WI38 (cell line): ENCODE data around the gene ABCA2.

Source experiments
- H3K4me3 ChIP-seq: 2 replicates; pipeline ENCODE4 v1.5.1; 2011; ENCODE audit warnings: low read depth, mild to moderate bottlenecking, control low read depth, low read length
- TF ChIP-seq, protein P1 (sequence below): IDR thresholded peaks from 2 replicates; pipeline ENCODE4 v1.5.1; 2012; ENCODE audit warnings: low read depth, mild to moderate bottlenecking, control low read depth, low read length

Gene ABCA2

GRCh38 chr9:136972743-136973142, 55.3 kb downstream of the ABCA2 start:
- H3K4me3 ChIP-seq: no peak overlapping the region
- TF ChIP-seq, protein P1, sequence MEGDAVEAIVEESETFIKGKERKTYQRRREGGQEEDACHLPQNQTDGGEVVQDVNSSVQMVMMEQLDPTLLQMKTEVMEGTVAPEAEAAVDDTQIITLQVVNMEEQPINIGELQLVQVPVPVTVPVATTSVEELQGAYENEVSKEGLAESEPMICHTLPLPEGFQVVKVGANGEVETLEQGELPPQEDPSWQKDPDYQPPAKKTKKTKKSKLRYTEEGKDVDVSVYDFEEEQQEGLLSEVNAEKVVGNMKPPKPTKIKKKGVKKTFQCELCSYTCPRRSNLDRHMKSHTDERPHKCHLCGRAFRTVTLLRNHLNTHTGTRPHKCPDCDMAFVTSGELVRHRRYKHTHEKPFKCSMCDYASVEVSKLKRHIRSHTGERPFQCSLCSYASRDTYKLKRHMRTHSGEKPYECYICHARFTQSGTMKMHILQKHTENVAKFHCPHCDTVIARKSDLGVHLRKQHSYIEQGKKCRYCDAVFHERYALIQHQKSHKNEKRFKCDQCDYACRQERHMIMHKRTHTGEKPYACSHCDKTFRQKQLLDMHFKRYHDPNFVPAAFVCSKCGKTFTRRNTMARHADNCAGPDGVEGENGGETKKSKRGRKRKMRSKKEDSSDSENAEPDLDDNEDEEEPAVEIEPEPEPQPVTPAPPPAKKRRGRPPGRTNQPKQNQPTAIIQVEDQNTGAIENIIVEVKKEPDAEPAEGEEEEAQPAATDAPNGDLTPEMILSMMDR: no peak

GRCh38 chr9:136972335-136972734, 55.7 kb downstream of the ABCA2 start:
- TF ChIP-seq, protein P1: no peak
- no peak overlapping the region for H3K4me3 ChIP-seq

- H3K4me3 ChIP-seq: no peak overlapping the region
- TF ChIP-seq, protein P1: no peak
These were observed 56.3 kb downstream of the ABCA2 start for GRCh38 chr9:136971746-136972145.

DNA sequence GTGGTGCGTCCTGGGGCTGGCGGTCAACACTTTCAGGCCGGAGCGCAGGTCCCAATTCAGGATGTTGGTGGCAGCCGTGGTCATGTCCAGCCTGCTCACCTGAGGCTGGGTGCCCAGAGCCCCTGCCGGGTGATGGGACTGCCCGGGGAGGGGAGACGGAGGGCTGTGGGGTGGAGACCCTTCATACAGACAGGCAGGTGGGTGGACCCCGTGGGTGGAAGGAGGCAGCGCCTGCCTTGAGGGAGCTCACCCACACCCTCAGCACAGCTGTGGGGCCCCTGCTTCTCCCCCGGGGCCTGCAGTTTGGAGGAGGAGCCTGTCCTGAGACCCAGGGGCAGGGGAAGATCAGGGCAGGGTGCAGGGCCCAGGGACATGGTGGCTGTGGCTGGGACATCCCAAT, 57.7 kb downstream of the ABCA2 start:
- no peak overlapping the region for H3K4me3 ChIP-seq
- TF ChIP-seq, protein P1: no peak

DNA sequence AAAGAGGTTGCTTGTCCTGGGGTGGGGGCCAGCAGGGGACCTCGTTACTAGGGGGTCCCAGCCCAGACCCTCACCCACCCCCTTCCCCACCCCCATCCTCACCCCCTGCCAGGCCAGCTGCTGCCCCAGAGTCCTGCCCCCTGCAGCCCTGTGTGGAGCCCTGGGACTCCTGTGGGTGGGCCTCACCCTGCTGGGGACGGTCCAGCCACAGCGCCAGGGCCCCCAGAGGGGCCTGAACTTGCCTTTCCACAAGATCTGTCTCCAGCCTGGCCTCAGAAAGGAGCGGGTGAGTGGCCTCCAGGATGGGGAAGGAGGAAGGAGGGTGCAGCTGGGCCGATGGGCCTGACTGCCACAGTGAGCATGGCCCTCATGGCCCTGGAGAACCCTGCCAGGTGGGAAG, 58.3 kb downstream of the ABCA2 start:
- no peak overlapping the region for H3K4me3 ChIP-seq
- TF ChIP-seq, protein P1: no peak

DNA sequence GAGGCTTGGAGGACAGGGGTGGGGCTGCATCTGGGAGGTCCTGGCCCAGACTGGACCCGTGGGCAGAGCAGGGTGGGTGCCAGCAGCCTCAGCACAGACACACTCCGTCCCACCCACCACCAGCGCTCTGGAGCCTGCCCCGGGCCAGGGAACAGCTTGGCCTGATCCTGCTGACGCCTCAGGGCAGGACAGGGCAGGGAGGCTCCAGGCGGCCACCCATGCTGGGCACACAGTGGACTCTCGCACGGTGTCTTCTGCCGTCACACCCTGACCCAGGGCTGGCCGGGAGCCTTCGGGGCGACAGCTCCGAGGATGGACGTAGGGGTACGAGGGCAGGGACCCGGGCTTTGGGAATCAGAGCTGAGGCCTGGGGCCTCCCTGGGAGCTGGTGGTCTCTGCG, 58.9 kb downstream of the ABCA2 start:
- TF ChIP-seq, protein P1: no peak
- no peak overlapping the region for H3K4me3 ChIP-seq

DNA sequence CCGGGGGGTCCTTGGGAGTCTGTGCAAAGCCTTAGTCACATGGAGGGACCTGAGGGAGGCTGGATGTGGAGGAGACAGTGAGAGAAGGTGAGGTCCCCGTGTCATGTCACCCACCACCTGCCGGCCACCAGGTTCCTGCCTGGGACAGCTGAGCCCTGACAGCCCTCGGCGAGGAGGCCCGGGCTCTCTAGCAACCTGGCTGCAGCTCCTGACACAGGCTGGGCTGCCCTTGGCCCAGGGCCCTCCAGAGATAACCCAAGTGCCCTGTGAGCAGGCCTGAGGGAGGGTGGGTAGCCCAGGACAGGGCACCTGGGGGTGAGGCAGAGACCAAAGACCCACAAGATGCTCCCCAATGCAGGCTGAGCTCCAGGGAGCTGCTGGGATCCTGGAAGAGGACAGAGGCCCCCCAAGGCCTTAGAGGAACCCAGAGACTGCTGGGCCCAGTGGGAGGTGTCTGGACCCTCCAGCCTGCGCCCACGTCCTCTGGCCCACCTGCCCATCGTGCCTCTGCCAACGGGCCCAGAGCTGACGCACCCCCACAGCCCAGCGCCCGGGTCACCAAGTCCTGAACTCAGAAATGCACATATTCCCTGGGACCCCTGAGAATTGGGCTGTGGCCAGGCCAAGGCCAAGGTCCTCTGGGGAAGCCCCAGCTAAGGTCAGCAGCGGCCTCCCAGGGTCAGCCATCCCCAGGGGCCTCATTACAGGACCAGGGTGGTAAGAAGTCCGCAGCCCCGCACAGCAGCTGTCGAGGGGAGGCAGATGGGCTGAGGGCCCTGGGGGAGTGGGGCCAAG, 59.5 kb downstream of the ABCA2 start:
- TF ChIP-seq, protein P1: no peak
- no peak overlapping the region for H3K4me3 ChIP-seq
